DND-41 (cell line): Measurements from ENCODE around the gene MAN1B1.

Experiments
- ATAC-seq: fragments of 200-7000 bp; cut with Tn5 transposase; 3 replicates; pipeline ENCODE4 v1.9.1; 2021; ENCODE audit warnings: low read depth; ENCODE audit not compliant: insufficient read depth
- DNase-seq: peaks from one replicate; pipeline ENCODE4 v3.0.0-alpha.2; 2020
- H2AFZ ChIP-seq: 2 replicates; pipeline ENCODE4 v1.6.0; 2012; ENCODE audit warnings: low read depth, low read length
- H3K27ac ChIP-seq: 2 replicates; pipeline ENCODE4 v1.5.1; 2012; ENCODE audit warnings: low read length, inconsistent platforms
- H3K27me3 ChIP-seq: fragments of 200-600 bp; sonication (generic); 2 replicates; pipeline ENCODE4 v1.6.0; 2012; ENCODE audit warnings: low read length, mild to moderate bottlenecking, inconsistent platforms; ENCODE audit not compliant: insufficient read depth, poor library complexity
- H3K36me3 ChIP-seq: 2 replicates; pipeline ENCODE4 v1.5.1; 2012; ENCODE audit warnings: low read length, inconsistent platforms; ENCODE audit not compliant: insufficient read depth
- H3K4me1 ChIP-seq: 2 replicates; pipeline ENCODE4 v1.5.1; 2012; ENCODE audit warnings: mild to moderate bottlenecking, low read length; ENCODE audit not compliant: insufficient read depth
- H3K4me2 ChIP-seq: 2 replicates; pipeline ENCODE4 v1.6.0; 2012; ENCODE audit warnings: mild to moderate bottlenecking, moderate library complexity, low read length, inconsistent platforms; ENCODE audit not compliant: insufficient read depth
- H3K4me3 ChIP-seq, 2 experiments: fragments of 200-600 bp in 1 of 2; shearing (Covaris generic) in 1 of 2; 2 replicates each; pipeline ENCODE4 v1.5.1; 2012 to 2016; ENCODE audit warnings: inconsistent platforms in 2 of 2, low read length in 2 of 2, mild to moderate bottlenecking in 2 of 2, low read depth in 1 of 2, moderate library complexity in 1 of 2
- H3K79me2 ChIP-seq: 2 replicates; pipeline ENCODE4 v1.6.0; 2012; ENCODE audit warnings: low read length, inconsistent platforms; ENCODE audit not compliant: insufficient read depth
- H3K9ac ChIP-seq: 2 replicates; pipeline ENCODE4 v1.6.0; 2012; ENCODE audit warnings: low read depth, mild to moderate bottlenecking, inconsistent platforms, low read length, moderate library complexity
- H3K9me3 ChIP-seq: 2 replicates; pipeline ENCODE4 v1.5.1; 2012; ENCODE audit warnings: low read length, moderate library complexity, mild to moderate bottlenecking, inconsistent platforms; ENCODE audit not compliant: insufficient read depth, severe bottlenecking
- H4K20me1 ChIP-seq: 2 replicates; pipeline ENCODE4 v1.6.0; 2012; ENCODE audit warnings: low read length; ENCODE audit not compliant: insufficient read depth
- EZH2 ChIP-seq: IDR thresholded peaks from 3 replicates; pipeline ENCODE4 v1.6.1; 2012; ENCODE audit warnings: borderline replicate concordance, low read depth, mild to moderate bottlenecking, moderate library complexity, low read length, inconsistent platforms; ENCODE audit not compliant: severe bottlenecking
- TF ChIP-seq, protein P1 (sequence below): IDR thresholded peaks from 2 replicates; pipeline ENCODE4 v1.5.1; 2012; ENCODE audit warnings: borderline replicate concordance, low read length, moderate library complexity, mild to moderate bottlenecking; ENCODE audit not compliant: poor library complexity, severe bottlenecking; ENCODE audit errors: extremely low read depth

The MAN1B1 gene

GRCh38 chr9:137109250-137110146, 22.7 kb downstream of the MAN1B1 start:
- Histone ChIP-seq H3K4me2 (no peak overlapping the region), H3K36me3 (peaks cover 84% of the 10 kb centered on the region), H3K27ac (no peak overlapping the region)

DNA sequence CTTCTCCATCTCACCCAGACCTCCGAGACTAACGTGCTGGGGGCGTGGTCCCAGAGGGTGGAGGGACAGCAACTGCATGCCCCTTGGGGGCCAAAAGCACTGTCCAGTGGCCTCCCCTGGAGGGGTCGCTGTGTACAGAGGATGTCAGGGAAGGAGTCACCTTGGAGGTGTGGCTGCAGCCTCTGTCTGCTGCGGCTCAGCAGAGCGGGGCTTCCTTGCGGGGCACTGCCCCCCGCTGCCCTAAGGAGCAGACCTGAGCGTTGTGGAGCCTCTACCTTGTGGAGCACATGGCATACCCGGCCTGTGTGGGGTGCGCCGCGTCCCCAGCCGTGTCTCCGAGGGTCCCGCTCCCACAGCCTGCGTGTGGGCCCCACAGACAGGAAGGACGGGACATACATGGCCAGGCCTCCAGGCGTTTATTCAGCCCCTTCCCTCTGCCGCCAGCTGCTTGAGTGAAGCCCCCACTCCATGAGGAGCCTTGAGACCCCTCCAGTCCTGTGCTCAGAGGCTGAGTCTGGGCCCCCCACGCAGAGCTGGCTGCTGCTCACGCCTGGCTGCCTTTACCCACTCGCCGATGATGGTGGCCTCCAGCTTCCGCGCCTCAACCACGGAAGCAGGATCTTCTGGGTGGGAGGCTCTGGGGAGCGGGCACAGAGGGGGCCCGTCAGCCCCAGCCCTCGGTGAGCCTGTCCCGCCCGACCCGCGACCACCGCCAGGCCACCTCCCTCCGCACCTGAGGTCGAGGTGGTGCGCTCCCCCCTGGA, 23.5 kb downstream of the MAN1B1 start:
- Histone ChIP-seq H3K27ac (no peak overlapping the region), H4K20me1 (peaks cover 18% of the 10 kb centered on the region; the same call in 1 of the 2 replicates), H2AFZ (no peak overlapping the region), H3K79me2 (peaks cover 17% of the 10 kb centered on the region), H3K36me3 (peaks cover 76% of the 10 kb centered on the region), H3K4me2 (no peak overlapping the region), H3K4me3 (no peak overlapping the region), H3K9ac (no peak overlapping the region), H3K27me3 (no peaks in the 10 kb centered on the region), H3K9me3 (no peaks in the 10 kb centered on the region), H3K4me1 (peaks cover 21% of the 10 kb centered on the region)
- TF ChIP-seq, protein P1, sequence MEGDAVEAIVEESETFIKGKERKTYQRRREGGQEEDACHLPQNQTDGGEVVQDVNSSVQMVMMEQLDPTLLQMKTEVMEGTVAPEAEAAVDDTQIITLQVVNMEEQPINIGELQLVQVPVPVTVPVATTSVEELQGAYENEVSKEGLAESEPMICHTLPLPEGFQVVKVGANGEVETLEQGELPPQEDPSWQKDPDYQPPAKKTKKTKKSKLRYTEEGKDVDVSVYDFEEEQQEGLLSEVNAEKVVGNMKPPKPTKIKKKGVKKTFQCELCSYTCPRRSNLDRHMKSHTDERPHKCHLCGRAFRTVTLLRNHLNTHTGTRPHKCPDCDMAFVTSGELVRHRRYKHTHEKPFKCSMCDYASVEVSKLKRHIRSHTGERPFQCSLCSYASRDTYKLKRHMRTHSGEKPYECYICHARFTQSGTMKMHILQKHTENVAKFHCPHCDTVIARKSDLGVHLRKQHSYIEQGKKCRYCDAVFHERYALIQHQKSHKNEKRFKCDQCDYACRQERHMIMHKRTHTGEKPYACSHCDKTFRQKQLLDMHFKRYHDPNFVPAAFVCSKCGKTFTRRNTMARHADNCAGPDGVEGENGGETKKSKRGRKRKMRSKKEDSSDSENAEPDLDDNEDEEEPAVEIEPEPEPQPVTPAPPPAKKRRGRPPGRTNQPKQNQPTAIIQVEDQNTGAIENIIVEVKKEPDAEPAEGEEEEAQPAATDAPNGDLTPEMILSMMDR = no peak
- TF ChIP-seq EZH2 = no peak
- ATAC-seq (no peak), DNase-seq (no peak)

More at GRCh38 chr9:137109250-137110146, 22.7 kb downstream of the MAN1B1 start:
- Histone ChIP-seq H3K4me1 (peaks cover 14% of the 10 kb centered on the region), H2AFZ (no peak overlapping the region), H3K9ac (no peak overlapping the region), H3K79me2 (peaks cover 13% of the 10 kb centered on the region), H4K20me1 (peaks cover 18% of the 10 kb centered on the region; the same call in 1 of the 2 replicates), H3K9me3 (no peaks in the 10 kb centered on the region), H3K4me3 (no peak overlapping the region), H3K27me3 (no peaks in the 10 kb centered on the region)
- ATAC-seq = no peak
- TF ChIP-seq, protein P1 = no peak
- no peak for TF ChIP-seq EZH2
- no peak for DNase-seq

GRCh38 chr9:137110911-137111787, 24.4 kb downstream of the MAN1B1 start:
- peaks cover 69% of the 10 kb centered on the region for H3K36me3 ChIP-seq
- H4K20me1 ChIP-seq = peaks cover 12% of the 10 kb centered on the region; the same call in 1 of the 2 replicates
- H3K4me2 ChIP-seq = no peak overlapping the region
- no peaks in the 10 kb centered on the region for H3K9me3 ChIP-seq
- H3K4me3 ChIP-seq = no peak overlapping the region
- peaks cover 24% of the 10 kb centered on the region for H3K4me1 ChIP-seq
- no peak overlapping the region for H3K9ac ChIP-seq
- H3K79me2 ChIP-seq = peaks cover 17% of the 10 kb centered on the region
- no peaks in the 10 kb centered on the region for H3K27me3 ChIP-seq
- DNase-seq (no peak), ATAC-seq (no peak)
- TF ChIP-seq, protein P1 = no peak
- TF ChIP-seq EZH2 = no peak
- H2AFZ ChIP-seq = no peak overlapping the region
- no peak overlapping the region for H3K27ac ChIP-seq
